Activated naive CD4-positive, alpha-beta T cell (primary cell): Measurements from ENCODE around the gene TRAF3IP3.

ENCODE experiments used
- DNase-seq, 4 experiments: peaks; one replicate each; lab custom pipeline; 2025; lab: John Stamatoyannopoulos, UW

The TRAF3IP3 gene

GRCh38 chr1:209800984-209801834 is 45.4 kb downstream of the TRAF3IP3 start:
- no peak for DNase-seq

DNA sequence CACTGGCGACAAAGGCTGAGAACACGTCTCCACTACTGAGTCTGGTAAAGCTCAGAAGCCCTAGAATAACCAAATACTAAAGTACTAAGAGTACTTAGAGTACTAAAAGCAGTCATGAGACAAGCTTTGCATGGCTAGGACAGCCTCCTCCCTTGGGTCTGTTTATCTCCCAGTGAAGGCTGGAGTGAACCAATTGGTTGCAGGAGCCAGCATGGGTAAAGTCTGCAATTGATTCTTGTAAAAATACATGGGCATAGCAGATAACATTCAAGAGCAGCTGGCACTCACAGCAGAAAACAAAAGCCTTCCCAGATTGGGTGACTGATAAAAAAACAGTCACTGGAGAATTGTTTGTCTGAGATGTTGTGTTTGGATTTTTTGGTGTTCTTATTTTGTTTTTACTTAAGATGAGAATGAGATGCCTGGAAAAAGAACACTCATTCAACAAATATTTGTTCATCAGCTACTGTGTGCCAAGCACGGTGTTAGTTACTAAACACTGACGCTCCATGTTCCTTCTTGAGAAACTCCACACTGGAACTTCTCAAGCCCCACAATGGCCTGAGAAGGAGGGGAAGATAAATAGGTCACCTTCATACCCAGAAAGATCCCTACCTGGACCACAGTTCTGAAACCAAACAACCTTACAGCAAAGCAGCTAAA is 46.4 kb downstream of the TRAF3IP3 start:
- no peak for DNase-seq

DNA sequence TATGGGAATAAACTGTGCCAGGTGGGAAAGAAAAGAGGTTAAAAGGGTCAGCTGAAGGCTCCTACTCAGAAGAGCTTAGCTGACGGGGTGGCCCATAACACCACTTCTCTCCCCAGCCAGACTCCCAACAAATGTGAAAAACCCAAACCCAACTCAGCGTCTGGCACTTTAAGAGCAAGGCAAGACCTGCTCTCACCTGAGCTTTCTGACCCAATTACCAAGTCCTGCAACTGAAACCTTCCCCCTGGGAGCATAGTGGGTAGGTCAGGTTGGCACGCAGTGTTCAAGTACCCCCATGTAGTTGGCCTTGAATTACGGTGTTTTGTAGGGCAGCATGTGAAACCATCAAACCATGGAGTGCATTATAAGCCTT is 46.9 kb downstream of the TRAF3IP3 start:
- DNase-seq = no peak

DNA sequence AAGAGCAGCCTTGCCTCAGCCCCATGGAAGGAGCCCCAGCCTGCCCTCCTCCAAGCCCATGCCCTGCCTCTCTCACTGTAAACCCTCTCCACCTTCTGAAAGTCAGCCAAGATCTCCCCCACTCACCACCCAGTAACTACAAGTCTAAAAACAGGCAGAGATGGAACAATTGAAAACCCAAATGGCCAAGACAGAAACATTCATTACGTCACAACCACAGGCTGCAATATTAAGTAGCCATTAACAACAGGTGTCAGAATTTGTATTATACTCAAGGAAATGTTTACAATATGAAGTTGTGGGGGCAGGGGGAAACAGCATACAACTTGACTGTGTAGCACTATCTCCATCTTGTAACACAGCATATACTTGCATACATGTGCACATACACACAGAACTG is 47.7 kb downstream of the TRAF3IP3 start:
- DNase-seq = no peak

DNA sequence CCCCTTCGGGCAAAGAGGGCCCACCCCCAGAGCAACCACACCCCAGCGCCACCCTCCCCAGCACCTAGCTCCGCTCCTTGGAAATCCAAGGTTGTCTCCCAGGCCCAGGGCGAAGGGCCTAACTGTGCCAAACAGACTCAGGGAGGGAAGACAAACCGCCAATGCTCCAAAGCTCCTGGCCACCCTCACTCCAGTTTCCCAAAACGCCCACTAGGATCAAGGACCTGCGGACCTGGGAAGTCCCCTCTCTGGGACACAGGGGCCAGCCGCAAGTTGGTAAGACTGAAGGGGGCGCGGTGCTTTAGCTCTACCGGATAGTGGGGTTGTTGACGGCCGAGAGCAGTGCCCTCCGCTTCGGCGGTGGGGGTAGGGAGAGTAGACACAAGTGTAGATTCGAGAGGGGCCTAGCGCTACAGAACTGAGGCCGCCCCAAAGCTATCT is 49.5 kb downstream of the TRAF3IP3 start:
- no peak for DNase-seq

- peak in 3 of 4 experiments; percentile 34 to 76 (median 36) for DNase-seq
Observed at GRCh38 chr1:209805875-209806760, 50.3 kb downstream of the TRAF3IP3 start, which contains the start of gene IRF6. IRF6 (minus strand) TSS chr1:209806142; CDS start chr1:209801413, 4,729 bp downstream.

GRCh38 chr1:209807509-209807908 is 51.7 kb downstream of the TRAF3IP3 start:
- no peak for DNase-seq

DNA sequence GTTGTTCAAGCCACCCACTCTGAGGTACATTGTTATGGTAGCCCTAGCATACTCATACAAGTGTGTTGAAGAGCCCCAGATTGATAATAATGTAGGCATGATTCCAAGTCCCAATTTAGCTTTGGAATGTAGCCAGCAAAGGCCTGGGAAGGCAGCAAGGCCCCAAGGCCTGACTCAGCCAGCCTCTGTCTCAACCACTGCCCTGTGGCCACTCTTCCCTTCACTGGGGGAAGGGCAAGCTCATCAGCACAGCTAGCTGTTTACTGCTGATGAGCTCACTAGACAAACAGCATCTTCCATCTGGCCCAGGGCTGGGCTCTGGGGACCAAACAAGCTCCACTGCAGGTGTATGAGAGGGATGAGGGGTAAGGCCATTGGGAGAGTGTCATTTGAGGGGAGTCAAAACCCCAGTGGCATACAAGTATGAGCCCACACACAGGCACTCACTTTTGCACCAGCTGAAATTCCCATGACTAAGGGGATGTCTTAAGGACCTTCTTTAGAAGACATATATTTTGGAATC is 52.3 kb downstream of the TRAF3IP3 start:
- DNase-seq = no peak

DNA sequence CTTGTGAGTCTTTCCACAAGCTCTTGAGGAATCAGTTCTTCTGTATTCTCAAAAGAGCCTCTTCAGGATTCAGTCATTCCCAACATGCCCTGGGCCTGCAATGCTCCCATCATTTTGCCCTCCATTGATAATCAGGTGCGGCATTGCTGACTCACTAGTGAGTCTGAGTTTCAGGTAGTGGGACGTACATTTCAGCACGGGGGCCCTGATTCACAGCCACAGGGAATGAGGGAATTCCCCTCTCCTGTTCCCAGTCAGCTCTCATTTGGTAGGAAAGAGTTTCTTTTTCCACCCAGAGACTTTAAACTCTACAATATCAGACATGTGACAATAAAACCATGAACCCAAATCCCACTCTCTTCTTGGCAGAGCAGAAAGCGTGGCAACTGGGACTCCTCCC is 53.8 kb downstream of the TRAF3IP3 start:
- DNase-seq = no peak

DNA sequence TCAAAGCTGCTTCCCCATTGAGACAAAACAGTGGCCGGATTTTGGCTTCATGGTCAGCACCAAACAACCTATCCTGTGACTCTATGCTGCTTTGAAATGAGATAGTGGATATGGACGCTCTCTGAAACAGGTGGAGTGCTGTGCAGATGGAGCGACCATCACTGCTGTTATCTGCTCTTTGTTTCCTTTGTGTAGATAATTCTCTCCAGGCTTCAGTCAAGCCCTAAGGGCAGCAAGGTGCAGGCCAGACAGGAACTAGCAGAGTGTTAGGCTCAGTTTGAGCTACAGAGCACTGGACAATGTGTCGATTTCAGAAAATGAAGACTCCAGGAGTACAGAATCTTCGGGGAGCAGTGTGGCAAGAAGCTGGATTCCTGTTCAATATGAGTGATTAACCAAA is 54.9 kb downstream of the TRAF3IP3 start:
- no peak for DNase-seq

DNA sequence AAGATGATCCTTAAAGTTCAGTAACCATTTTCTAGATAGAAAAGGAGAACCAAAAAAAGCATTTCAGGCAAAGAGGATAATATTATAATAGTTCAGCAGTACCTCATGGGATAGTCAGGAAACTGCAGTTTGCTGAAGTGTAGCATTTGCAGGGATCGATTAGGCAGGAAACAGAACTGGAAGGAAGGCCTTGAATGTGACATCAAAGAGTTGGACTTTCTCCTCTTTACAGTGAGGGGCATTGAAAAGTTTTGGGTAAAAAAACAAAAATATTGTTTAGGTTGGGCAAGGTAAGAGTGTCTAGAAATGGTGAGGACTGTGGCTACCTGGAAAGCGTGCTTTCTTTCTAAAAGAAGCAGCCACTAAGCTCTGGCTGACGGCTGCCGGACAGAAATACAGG is 58.0 kb downstream of the TRAF3IP3 start:
- no peak for DNase-seq

GRCh38 chr1:209815490-209815889 is 59.6 kb downstream of the TRAF3IP3 start:
- DNase-seq = no peak

DNA sequence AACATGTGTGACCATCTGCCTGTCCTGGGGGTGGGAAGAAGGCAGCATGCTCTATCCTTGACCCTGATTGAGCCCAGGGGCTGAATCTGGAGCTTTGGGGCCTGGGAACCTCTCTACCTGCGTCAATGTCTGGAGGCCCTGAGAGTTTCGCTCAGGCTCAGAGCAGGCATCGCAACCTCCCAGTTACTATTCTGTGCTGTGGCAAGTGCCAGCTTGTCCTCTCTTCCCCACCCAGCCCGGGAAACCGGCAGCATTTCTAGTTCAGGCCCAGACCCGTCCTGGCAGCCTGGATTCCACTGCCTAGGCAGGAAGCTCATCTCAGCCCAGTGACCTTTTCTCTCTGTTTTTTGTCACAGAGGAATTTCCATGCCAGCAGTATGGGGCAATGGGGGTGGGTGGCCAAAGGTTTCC is 60.1 kb downstream of the TRAF3IP3 start:
- no peak for DNase-seq

DNA sequence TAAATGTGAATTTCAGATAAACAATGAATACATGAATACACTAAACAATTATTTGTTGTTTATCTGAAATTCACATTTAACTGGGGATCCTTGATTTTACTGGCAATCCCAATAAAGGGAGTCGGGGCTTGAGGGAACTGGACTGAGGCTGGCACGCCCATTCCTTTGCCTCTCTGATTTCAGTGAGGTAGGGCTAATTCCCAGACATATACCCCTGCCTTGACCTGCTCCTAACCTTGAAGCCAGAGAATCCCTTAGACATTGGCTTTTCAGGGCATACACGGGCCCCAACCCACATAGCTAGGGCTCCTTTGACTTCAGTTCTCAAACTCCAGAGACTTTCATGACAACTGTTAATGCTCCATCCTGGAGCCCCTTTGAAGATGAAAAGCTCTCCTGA is 61.1 kb downstream of the TRAF3IP3 start:
- DNase-seq = no peak

DNA sequence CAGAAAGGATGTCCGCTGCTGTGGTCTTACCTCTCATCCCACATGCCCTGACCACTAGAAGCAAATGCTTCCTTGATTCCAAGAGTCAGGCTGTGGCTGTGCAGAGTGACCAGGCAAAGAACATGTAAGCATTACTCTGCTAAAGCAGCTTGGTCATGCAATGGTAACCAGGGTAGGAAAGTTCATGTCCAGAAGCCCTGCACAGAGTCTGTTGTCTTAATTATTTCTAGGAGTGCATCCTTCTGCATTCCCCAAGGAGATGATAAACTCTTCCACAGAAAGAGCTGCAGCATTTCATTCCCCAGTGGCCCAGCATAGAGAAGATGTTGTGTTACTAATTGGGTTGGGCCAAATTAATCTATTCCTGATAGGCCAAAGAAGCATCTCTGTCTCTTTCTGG is 61.8 kb downstream of the TRAF3IP3 start:
- DNase-seq = no peak

DNA sequence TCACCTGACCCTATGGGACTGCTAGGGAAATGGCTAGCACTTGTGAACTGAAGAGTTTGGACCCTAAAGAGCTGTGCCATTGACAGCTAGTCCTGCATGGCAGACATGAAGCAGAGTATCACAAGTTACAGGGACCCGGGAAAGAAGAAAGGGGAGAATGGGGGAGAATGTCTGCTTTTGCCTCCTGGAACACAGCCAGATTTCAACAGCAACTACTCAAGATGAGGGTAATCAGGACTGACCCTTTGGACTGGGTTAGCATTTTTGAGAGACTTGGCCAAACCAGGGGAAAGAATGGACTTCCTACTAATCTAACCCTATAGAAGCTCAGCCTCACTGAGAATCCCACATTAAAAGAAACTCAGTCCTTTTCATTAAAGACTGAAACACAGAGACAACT is 63.2 kb downstream of the TRAF3IP3 start:
- no peak for DNase-seq

- DNase-seq = no peak
Observed at GRCh38 chr1:209820986-209821385, 65.1 kb downstream of the TRAF3IP3 start.

DNA sequence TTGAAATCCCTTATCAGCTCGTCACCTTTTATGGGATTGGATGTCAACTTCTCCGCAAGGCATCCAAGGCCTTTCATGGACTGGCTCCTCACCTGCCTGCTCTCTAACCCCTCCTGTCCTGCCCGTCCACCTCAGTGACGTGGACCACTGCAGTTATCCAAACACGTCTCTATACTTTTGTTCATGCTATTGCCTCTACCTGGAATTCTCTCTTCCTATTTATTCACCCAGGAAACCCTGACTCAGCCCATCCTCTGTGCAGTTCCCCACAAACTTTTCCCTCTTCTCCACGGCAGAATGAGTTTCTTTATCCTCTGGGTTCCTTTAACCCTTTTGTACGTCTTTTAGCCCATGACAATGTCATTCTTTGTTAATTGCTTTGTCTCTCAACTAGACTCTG is 66.9 kb downstream of the TRAF3IP3 start:
- no peak for DNase-seq

- DNase-seq = no peak
Observed at GRCh38 chr1:209823143-209824041, 67.5 kb downstream of the TRAF3IP3 start.

GRCh38 chr1:209825591-209826434 is 70.0 kb downstream of the TRAF3IP3 start:
- DNase-seq = no peak
